IMR-90 (cell line): ENCODE results near the gene ATP2B1. TPM values are rescaled to one million over a fixed set of nuclear protein-coding genes. Genes with fewer than 3 reads are reported as not detected.

Experiments
- ATAC-seq: fragments of 200-7000 bp; cut with Tn5 transposase; 2 replicates; pipeline ENCODE4 v1.9.1; 2020; ENCODE audit warnings: low read depth, mild to moderate bottlenecking, moderate library complexity
- BruUV-seq: library from RNA; stranded (reverse); fragments of 400-500 nt; replicated peaks from 2 replicates; lab custom pipeline; 2021; lab: Mats Ljungman, UMichigan
- CTCF ChIA-PET: fragments of 300-600 bp; formaldehyde crosslinking; extraction: SDS; loops from one replicate; lab custom pipeline; 2021; ENCODE audit warnings: antibody characterized with exemption; lab: Yijun Ruan, JAX
- POLR2A ChIA-PET: fragments of 300-600 bp; sonication (Branson Sonifier 250); formaldehyde crosslinking; loops from one replicate; lab custom pipeline; 2022; ENCODE audit warnings: antibody characterized with exemption; ENCODE audit not compliant: unreplicated experiment; lab: Charles Lee
- DNase-seq: peaks from one replicate; pipeline ENCODE4 v3.0.0; 2013
- H2AFZ ChIP-seq: replicated peaks from 2 replicates; pipeline ENCODE3; 2013; ENCODE audit warnings: low read length, mild to moderate bottlenecking; ENCODE audit not compliant: poor library complexity
- H2AK5ac ChIP-seq: 2 replicates; pipeline ENCODE4 v1.6.1; 2013; ENCODE audit warnings: low read depth, low read length, inconsistent platforms
- H2AK9ac ChIP-seq: replicated peaks from 2 replicates; pipeline ENCODE3; 2013; ENCODE audit warnings: mild to moderate bottlenecking, low read depth, low read length, moderate library complexity; ENCODE audit not compliant: poor library complexity
- H2BK120ac ChIP-seq: 2 replicates; pipeline ENCODE4 v1.6.1; 2013; ENCODE audit warnings: low read depth, low read length, inconsistent platforms
- H2BK15ac ChIP-seq: 3 replicates; pipeline ENCODE4 v1.6.1; 2013; ENCODE audit warnings: low read depth, low read length, inconsistent platforms
- H2BK20ac ChIP-seq: 2 replicates; pipeline ENCODE4 v1.6.1; 2013; ENCODE audit warnings: low read depth, mild to moderate bottlenecking, inconsistent platforms, low read length, moderate library complexity
- H2BK5ac ChIP-seq: 2 replicates; pipeline ENCODE4 v1.6.1; 2013; ENCODE audit warnings: mild to moderate bottlenecking, low read depth, low read length, inconsistent platforms; ENCODE audit not compliant: poor library complexity, severe bottlenecking
- H3K14ac ChIP-seq: replicated peaks from 2 replicates; pipeline ENCODE4 v1.6.1; 2013; ENCODE audit warnings: low read depth, low read length, inconsistent platforms
- H3K18ac ChIP-seq: 2 replicates; pipeline ENCODE4 v1.6.1; 2013; ENCODE audit warnings: low read depth, low read length, control low read depth
- H3K23ac ChIP-seq: 2 replicates; pipeline ENCODE4 v1.6.1; 2013; ENCODE audit warnings: low read depth, low read length, inconsistent platforms
- H3K27ac ChIP-seq: 2 replicates; pipeline ENCODE4 v1.5.1; 2013; ENCODE audit warnings: mild to moderate bottlenecking, control low read depth, low read length; ENCODE audit not compliant: insufficient read depth
- H3K27me3 ChIP-seq: 2 replicates; pipeline ENCODE4 v1.6.1; 2013; ENCODE audit warnings: low read length; ENCODE audit not compliant: control insufficient read depth, insufficient read depth
- H3K36me3 ChIP-seq: 2 replicates; pipeline ENCODE4 v1.6.1; 2013; ENCODE audit warnings: low read length, mixed read lengths; ENCODE audit not compliant: control insufficient read depth, insufficient read depth
- H3K4ac ChIP-seq: 2 replicates; pipeline ENCODE4 v1.6.1; 2013; ENCODE audit warnings: low read depth, low read length, inconsistent platforms
- H3K4me1 ChIP-seq: 2 replicates; pipeline ENCODE4 v1.6.1; 2013; ENCODE audit warnings: low read length, mixed read lengths; ENCODE audit not compliant: control insufficient read depth, insufficient read depth
- H3K4me2 ChIP-seq: 2 replicates; pipeline ENCODE4 v1.6.1; 2013; ENCODE audit warnings: low read depth, mild to moderate bottlenecking, control low read depth, low read length, moderate library complexity
- H3K4me3 ChIP-seq: 2 replicates; pipeline ENCODE4 v1.5.1; 2013; ENCODE audit warnings: low read depth, mild to moderate bottlenecking, control low read depth, low read length, moderate library complexity; ENCODE audit not compliant: insufficient read depth
- H3K56ac ChIP-seq: 2 replicates; pipeline ENCODE4 v1.6.1; 2013; ENCODE audit warnings: low read length, inconsistent platforms; ENCODE audit not compliant: insufficient read depth; ENCODE audit errors: extremely low read depth
- H3K79me1 ChIP-seq, 2 experiments: 2 replicates each; pipeline ENCODE4 v1.6.1; 2013; ENCODE audit warnings: low read length in 2 of 2, inconsistent platforms in 1 of 2, low read depth in 1 of 2
- H3K9ac ChIP-seq: 2 replicates; pipeline ENCODE4 v1.6.1; 2013; ENCODE audit warnings: low read depth, low read length, control low read depth
- H3K9me1 ChIP-seq: 2 replicates; pipeline ENCODE4 v1.6.1; 2013; ENCODE audit warnings: low read length, inconsistent platforms; ENCODE audit not compliant: insufficient read depth
- H3K9me3 ChIP-seq: 2 replicates; pipeline ENCODE4 v1.6.1; 2013; ENCODE audit warnings: low read length; ENCODE audit not compliant: control insufficient read depth, insufficient read depth
- H4K20me1 ChIP-seq: 2 replicates; pipeline ENCODE4 v1.6.1; 2013; ENCODE audit warnings: low read length, inconsistent platforms; ENCODE audit not compliant: insufficient read depth
- H4K5ac ChIP-seq: 2 replicates; pipeline ENCODE4 v1.6.1; 2013; ENCODE audit warnings: mild to moderate bottlenecking, low read depth, low read length, control low read depth
- H4K8ac ChIP-seq, 2 experiments: 2 replicates each; pipeline ENCODE4 v1.6.1; 2013; ENCODE audit warnings: low read depth in 2 of 2, low read length in 2 of 2, control low read depth in 1 of 2, inconsistent platforms in 1 of 2
- H4K91ac ChIP-seq: 2 replicates; pipeline ENCODE4 v1.6.1; 2013; ENCODE audit warnings: low read depth, low read length, inconsistent platforms; ENCODE audit not compliant: insufficient read depth
- BHLHE40 ChIP-seq: fragments of 150-350 bp; IDR thresholded peaks from 2 replicates; pipeline ENCODE4 v1.6.1; 2016; ENCODE audit warnings: mild to moderate bottlenecking, low read depth, low read length
- CEBPB ChIP-seq: IDR thresholded peaks from 2 replicates; pipeline ENCODE4 v1.6.1; 2012; ENCODE audit warnings: low read depth, low read length, improper control_type of control experiment
- CHD1 ChIP-seq: IDR thresholded peaks from 2 replicates; pipeline ENCODE4 v1.6.1; 2012; ENCODE audit warnings: low read depth, low read length, improper control_type of control experiment
- FOS ChIP-seq: fragments of 150-350 bp; IDR thresholded peaks from 2 replicates; pipeline ENCODE4 v1.6.1; 2016; ENCODE audit warnings: low read depth, low read length
- MAFK ChIP-seq: IDR thresholded peaks from 2 replicates; pipeline ENCODE4 v1.6.1; 2012; ENCODE audit warnings: low read depth, low read length, improper control_type of control experiment
- MAZ ChIP-seq: IDR thresholded peaks from 2 replicates; pipeline ENCODE4 v1.6.1; 2012; ENCODE audit warnings: low read depth, mild to moderate bottlenecking, low read length, improper control_type of control experiment, moderate library complexity, borderline replicate concordance
- MXI1 ChIP-seq: IDR thresholded peaks from 2 replicates; pipeline ENCODE4 v1.6.1; 2012; ENCODE audit warnings: low read depth, mild to moderate bottlenecking, low read length, moderate library complexity, borderline replicate concordance
- NFE2L2 ChIP-seq: fragments of 150-350 bp; IDR thresholded peaks from 2 replicates; pipeline ENCODE4 v1.6.1; 2016; ENCODE audit warnings: low read depth, mild to moderate bottlenecking, low read length
- POLR2A ChIP-seq: IDR thresholded peaks from 2 replicates; pipeline ENCODE4 v1.6.1; 2012; ENCODE audit warnings: mild to moderate bottlenecking, low read depth, low read length
- RAD21 ChIP-seq: IDR thresholded peaks from 2 replicates; pipeline ENCODE4 v1.6.1; 2012; ENCODE audit warnings: low read length, improper control_type of control experiment
- RCOR1 ChIP-seq: IDR thresholded peaks from 2 replicates; pipeline ENCODE4 v1.6.1; 2012; ENCODE audit warnings: mild to moderate bottlenecking, low read length, improper control_type of control experiment; ENCODE audit not compliant: insufficient replicate concordance
- RFX5 ChIP-seq: IDR thresholded peaks from 2 replicates; pipeline ENCODE4 v1.8.0; 2012; ENCODE audit warnings: low read depth, mild to moderate bottlenecking, low read length, moderate library complexity
- SMC3 ChIP-seq: fragments of 150-350 bp; IDR thresholded peaks from 2 replicates; pipeline ENCODE4 v1.6.1; 2016; ENCODE audit warnings: low read depth, mild to moderate bottlenecking, antibody characterized with exemption, low read length, moderate library complexity
- WGBS, 2 experiments: methylation state at CpG; one replicate each; pipeline versions ENCODE4 v1.1.5 to v1.1.7; 2013; ENCODE audit warnings: missing lambda C conversion rate in 2 of 2; ENCODE audit not compliant: insufficient read length in 1 of 2; ENCODE audit errors: extremely low coverage in 2 of 2; 5-methylcytosine and 5-hydroxymethylcytosine counted together
- dilution Hi-C: fragments of 300-500 bp; cut with HindIII; formaldehyde crosslinking; loops from one replicate; pipeline ENCODE4 v1.14.3; 2018; ENCODE audit warnings: low sequenced_read_pairs; ENCODE audit not compliant: unreplicated experiment
- in situ Hi-C: fragments of 300-500 bp; cut with MboI; formaldehyde crosslinking; loops from 3 replicates; pipeline ENCODE4 v1.14.3; 2019; ENCODE audit warnings: low sequenced_read_pairs, inconsistent platforms, mixed read lengths
- intact Hi-C: fragments of 100-400 bp; cut with micrococcal nuclease; formaldehyde crosslinking; loops from 2 replicates; pipeline ENCODE4 v1.10.0; 2022
- polyA plus RNA-seq, 3 experiments: library from polyadenylated mRNA; depleted of rRNA; stranded (reverse); fragments of >200 nt; gene quantifications; 2 replicates each; pipeline ENCODE4 v1.2.3, GENCODE V29; 2012; ENCODE audit warnings: low replicate concordance in 1 of 3
- total RNA-seq: library from RNA; depleted of rRNA; stranded (reverse); fragments of >200 nt; gene quantifications from 2 replicates; pipeline ENCODE4 v1.2.3, GENCODE V29; 2012
- TF ChIP-seq, protein P1 (sequence below): fragments of 150-350 bp; IDR thresholded peaks from 2 replicates; pipeline ENCODE4 v1.6.1; 2017; ENCODE audit warnings: mild to moderate bottlenecking, antibody characterized with exemption, low read length, low read depth
- TF ChIP-seq, protein P2 (sequence below): fragments of 150-350 bp; IDR thresholded peaks from 2 replicates; pipeline ENCODE4 v1.6.1; 2016; ENCODE audit warnings: low read depth, mild to moderate bottlenecking, low read length, moderate library complexity, borderline replicate concordance
- TF ChIP-seq, protein P3 (sequence below): conservative IDR thresholded peaks from 2 replicates; pipeline ENCODE4 v1.5.1; 2012; ENCODE audit warnings: mild to moderate bottlenecking, low read depth, low read length, improper control_type of control experiment

ATP2B1 gene
- total and polyA plus RNA-seq, 2 of the 4 experiments (the other 2 are of a cell fraction) = 9.9 to 32.6 TPM

DNA sequence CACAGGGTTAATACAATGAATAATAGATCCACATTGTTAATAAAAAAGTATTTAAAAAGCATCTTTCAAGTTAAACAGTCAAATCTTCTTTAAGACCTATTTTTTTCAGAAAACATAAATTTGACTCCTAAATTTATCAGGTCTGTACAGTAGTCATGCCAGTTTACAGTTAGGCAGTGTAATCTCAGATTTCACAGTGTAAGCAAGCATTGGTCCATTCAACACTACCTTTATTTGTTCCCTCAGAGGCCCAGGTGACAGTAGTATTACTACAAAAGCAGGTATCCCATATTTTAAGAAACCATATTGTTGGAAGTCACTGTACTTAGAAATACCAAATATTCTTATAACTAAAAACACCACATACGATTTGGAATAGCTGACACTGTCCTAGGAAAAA lies 6.1 kb downstream of the ATP2B1 start:
- ChIA-PET CTCF (interaction anchor here (0.6 kb wide), 1 partner anchor 75 kb away, joined by 3 read pairs; no protein-coding TSS in a partner anchor), POLR2A (no interaction called here)
- Histone ChIP-seq H3K36me3 (no peaks in the 10 kb centered on the region), H4K5ac (no peak overlapping the region), H2AK5ac (no peak overlapping the region), H2BK5ac (no peak overlapping the region), H3K18ac (no peak overlapping the region), H2BK15ac (no peak overlapping the region), H3K23ac (no peak overlapping the region), H3K27ac (no peak overlapping the region), H4K91ac (no peak overlapping the region), H3K4me2 (no peak overlapping the region), H3K56ac (no peak overlapping the region), H2BK120ac (no peak overlapping the region), H3K9me3 (no peaks in the 10 kb centered on the region), H4K20me1 (peaks cover 67% of the 10 kb centered on the region), H3K4me3 (no peak overlapping the region), H3K4me1 (no peaks in the 10 kb centered on the region), H2AK9ac (no peak overlapping the region), H3K27me3 (no peaks in the 10 kb centered on the region), H4K8ac (no peak overlapping the region), H3K4ac (no peak overlapping the region), H3K9ac (no peak overlapping the region), H2BK20ac (no peak overlapping the region), H2AFZ (no peak overlapping the region), H3K79me1 (peaks cover 11 to 59% of the 10 kb centered on the region in 2 experiments), H3K9me1 (peaks cover 7% of the 10 kb centered on the region; the same call in 1 of the 2 replicates), H3K14ac (no peak overlapping the region)
- intact Hi-C loops (loop anchor here (10.0 kb wide), 1 partner anchor 922 kb away; no protein-coding TSS in a partner anchor), dilution Hi-C loops (no loop called here), in situ Hi-C loops (loop anchor here (10.0 kb wide), 1 partner anchor 158 kb away; no protein-coding TSS in a partner anchor)
- ATAC-seq (no peak), DNase-seq (no peak)
- no CpG with 5 or more reads among the region's 1 CpG for WGBS, 2 experiments
- TF ChIP-seq RFX5 = no peak
- TF ChIP-seq, protein P1, sequence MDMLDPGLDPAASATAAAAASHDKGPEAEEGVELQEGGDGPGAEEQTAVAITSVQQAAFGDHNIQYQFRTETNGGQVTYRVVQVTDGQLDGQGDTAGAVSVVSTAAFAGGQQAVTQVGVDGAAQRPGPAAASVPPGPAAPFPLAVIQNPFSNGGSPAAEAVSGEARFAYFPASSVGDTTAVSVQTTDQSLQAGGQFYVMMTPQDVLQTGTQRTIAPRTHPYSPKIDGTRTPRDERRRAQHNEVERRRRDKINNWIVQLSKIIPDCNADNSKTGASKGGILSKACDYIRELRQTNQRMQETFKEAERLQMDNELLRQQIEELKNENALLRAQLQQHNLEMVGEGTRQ = no peak
- no peak for TF ChIP-seq CHD1
- TF ChIP-seq, protein P2, sequence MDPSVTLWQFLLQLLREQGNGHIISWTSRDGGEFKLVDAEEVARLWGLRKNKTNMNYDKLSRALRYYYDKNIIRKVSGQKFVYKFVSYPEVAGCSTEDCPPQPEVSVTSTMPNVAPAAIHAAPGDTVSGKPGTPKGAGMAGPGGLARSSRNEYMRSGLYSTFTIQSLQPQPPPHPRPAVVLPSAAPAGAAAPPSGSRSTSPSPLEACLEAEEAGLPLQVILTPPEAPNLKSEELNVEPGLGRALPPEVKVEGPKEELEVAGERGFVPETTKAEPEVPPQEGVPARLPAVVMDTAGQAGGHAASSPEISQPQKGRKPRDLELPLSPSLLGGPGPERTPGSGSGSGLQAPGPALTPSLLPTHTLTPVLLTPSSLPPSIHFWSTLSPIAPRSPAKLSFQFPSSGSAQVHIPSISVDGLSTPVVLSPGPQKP = no peak
- TF ChIP-seq RCOR1 = no peak
- TF ChIP-seq, protein P3, sequence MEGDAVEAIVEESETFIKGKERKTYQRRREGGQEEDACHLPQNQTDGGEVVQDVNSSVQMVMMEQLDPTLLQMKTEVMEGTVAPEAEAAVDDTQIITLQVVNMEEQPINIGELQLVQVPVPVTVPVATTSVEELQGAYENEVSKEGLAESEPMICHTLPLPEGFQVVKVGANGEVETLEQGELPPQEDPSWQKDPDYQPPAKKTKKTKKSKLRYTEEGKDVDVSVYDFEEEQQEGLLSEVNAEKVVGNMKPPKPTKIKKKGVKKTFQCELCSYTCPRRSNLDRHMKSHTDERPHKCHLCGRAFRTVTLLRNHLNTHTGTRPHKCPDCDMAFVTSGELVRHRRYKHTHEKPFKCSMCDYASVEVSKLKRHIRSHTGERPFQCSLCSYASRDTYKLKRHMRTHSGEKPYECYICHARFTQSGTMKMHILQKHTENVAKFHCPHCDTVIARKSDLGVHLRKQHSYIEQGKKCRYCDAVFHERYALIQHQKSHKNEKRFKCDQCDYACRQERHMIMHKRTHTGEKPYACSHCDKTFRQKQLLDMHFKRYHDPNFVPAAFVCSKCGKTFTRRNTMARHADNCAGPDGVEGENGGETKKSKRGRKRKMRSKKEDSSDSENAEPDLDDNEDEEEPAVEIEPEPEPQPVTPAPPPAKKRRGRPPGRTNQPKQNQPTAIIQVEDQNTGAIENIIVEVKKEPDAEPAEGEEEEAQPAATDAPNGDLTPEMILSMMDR = no peak
- no peak for TF ChIP-seq MXI1
- no peak for TF ChIP-seq SMC3
- TF ChIP-seq MAZ = no peak
- TF ChIP-seq MAFK = no peak
- no peak for TF ChIP-seq FOS
- TF ChIP-seq BHLHE40 = no peak
- TF ChIP-seq POLR2A = no peak
- no peak for TF ChIP-seq NFE2L2
- TF ChIP-seq RAD21 = no peak
- no peak for TF ChIP-seq CEBPB
- no TSS peak for BruUV-seq
